Stimulated activated CD4-positive, alpha-beta T cell treated with anti-CD3 and anti-CD28 coated beads, Interleukin-2, amount 100 ng/mL, for 48 hours (primary cell): ENCODE results near the gene HECTD4.

ENCODE experiments used
- DNase-seq, 2 donors: peaks; one replicate each; pipeline ENCODE4 v3.0.0-alpha.2; 2020

HECTD4 gene

GRCh38 chr12:112317481-112317880, 64.8 kb downstream of the HECTD4 start:
- no peak for DNase-seq

GRCh38 chr12:112314981-112315380, 67.2 kb downstream of the HECTD4 start:
- no peak for DNase-seq

GRCh38 chr12:112309797-112310196, 72.4 kb downstream of the HECTD4 start:
- no peak for DNase-seq

GRCh38 chr12:112308652-112309051, 73.6 kb downstream of the HECTD4 start:
- no peak for DNase-seq

GRCh38 chr12:112308161-112308560, 74.1 kb downstream of the HECTD4 start:
- no peak for DNase-seq

GRCh38 chr12:112307317-112308011, 74.8 kb downstream of the HECTD4 start:
- DNase-seq: no peak

GRCh38 chr12:112305951-112306350, 76.3 kb downstream of the HECTD4 start:
- no peak for DNase-seq

- no peak for DNase-seq
Measured at GRCh38 chr12:112304436-112304835, 77.8 kb downstream of the HECTD4 start.

- no peak for DNase-seq
Measured at GRCh38 chr12:112303799-112304198, 78.4 kb downstream of the HECTD4 start.

GRCh38 chr12:112303004-112303403, 79.2 kb downstream of the HECTD4 start:
- DNase-seq: peak; percentile 21 to 41

- no peak for DNase-seq
Measured at GRCh38 chr12:112299704-112300103, 82.5 kb downstream of the HECTD4 start.

GRCh38 chr12:112297188-112297587, 85.0 kb downstream of the HECTD4 start:
- DNase-seq: no peak

- DNase-seq: no peak
Measured at GRCh38 chr12:112296183-112296582, 86.0 kb downstream of the HECTD4 start.

GRCh38 chr12:112294793-112295192, 87.4 kb downstream of the HECTD4 start:
- DNase-seq: no peak

GRCh38 chr12:112288638-112289037, 93.6 kb downstream of the HECTD4 start:
- DNase-seq: no peak

GRCh38 chr12:112285600-112286401, 96.4 kb downstream of the HECTD4 start:
- no peak for DNase-seq

GRCh38 chr12:112283546-112283945, 98.7 kb downstream of the HECTD4 start:
- no peak for DNase-seq

- no peak for DNase-seq
Measured at GRCh38 chr12:112282920-112283319, 99.3 kb downstream of the HECTD4 start.

- no peak for DNase-seq
Measured at GRCh38 chr12:112275836-112276235, 106.4 kb downstream of the HECTD4 start.

GRCh38 chr12:112275207-112275606, 107.0 kb downstream of the HECTD4 start:
- no peak for DNase-seq

GRCh38 chr12:112270673-112271072, 111.6 kb downstream of the HECTD4 start:
- DNase-seq: no peak

GRCh38 chr12:112266473-112266872, 115.8 kb downstream of the HECTD4 start:
- no peak for DNase-seq

GRCh38 chr12:112261559-112261958, 120.7 kb downstream of the HECTD4 start:
- DNase-seq: no peak

GRCh38 chr12:112258926-112259325, 123.3 kb downstream of the HECTD4 start:
- no peak for DNase-seq
